GM19438 (cell line): ENCODE results near the gene SIPA1L2.

Source experiments
- ATAC-seq: cut with Tn5 transposase; IDR thresholded peaks from one replicate; pipeline ENCODE4 v1.9.1; 2021; ENCODE audit warnings: low read depth; ENCODE audit not compliant: unreplicated experiment

SIPA1L2 gene, protein sequence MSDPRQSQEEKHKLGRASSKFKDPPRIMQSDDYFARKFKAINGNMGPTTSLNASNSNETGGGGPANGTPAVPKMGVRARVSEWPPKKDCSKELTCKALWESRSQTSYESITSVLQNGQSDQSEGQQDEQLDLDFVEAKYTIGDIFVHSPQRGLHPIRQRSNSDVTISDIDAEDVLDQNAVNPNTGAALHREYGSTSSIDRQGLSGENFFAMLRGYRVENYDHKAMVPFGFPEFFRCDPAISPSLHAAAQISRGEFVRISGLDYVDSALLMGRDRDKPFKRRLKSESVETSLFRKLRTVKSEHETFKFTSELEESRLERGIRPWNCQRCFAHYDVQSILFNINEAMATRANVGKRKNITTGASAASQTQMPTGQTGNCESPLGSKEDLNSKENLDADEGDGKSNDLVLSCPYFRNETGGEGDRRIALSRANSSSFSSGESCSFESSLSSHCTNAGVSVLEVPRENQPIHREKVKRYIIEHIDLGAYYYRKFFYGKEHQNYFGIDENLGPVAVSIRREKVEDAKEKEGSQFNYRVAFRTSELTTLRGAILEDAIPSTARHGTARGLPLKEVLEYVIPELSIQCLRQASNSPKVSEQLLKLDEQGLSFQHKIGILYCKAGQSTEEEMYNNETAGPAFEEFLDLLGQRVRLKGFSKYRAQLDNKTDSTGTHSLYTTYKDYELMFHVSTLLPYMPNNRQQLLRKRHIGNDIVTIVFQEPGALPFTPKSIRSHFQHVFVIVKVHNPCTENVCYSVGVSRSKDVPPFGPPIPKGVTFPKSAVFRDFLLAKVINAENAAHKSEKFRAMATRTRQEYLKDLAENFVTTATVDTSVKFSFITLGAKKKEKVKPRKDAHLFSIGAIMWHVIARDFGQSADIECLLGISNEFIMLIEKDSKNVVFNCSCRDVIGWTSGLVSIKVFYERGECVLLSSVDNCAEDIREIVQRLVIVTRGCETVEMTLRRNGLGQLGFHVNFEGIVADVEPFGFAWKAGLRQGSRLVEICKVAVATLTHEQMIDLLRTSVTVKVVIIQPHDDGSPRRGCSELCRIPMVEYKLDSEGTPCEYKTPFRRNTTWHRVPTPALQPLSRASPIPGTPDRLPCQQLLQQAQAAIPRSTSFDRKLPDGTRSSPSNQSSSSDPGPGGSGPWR (N-terminal part only)

DNA sequence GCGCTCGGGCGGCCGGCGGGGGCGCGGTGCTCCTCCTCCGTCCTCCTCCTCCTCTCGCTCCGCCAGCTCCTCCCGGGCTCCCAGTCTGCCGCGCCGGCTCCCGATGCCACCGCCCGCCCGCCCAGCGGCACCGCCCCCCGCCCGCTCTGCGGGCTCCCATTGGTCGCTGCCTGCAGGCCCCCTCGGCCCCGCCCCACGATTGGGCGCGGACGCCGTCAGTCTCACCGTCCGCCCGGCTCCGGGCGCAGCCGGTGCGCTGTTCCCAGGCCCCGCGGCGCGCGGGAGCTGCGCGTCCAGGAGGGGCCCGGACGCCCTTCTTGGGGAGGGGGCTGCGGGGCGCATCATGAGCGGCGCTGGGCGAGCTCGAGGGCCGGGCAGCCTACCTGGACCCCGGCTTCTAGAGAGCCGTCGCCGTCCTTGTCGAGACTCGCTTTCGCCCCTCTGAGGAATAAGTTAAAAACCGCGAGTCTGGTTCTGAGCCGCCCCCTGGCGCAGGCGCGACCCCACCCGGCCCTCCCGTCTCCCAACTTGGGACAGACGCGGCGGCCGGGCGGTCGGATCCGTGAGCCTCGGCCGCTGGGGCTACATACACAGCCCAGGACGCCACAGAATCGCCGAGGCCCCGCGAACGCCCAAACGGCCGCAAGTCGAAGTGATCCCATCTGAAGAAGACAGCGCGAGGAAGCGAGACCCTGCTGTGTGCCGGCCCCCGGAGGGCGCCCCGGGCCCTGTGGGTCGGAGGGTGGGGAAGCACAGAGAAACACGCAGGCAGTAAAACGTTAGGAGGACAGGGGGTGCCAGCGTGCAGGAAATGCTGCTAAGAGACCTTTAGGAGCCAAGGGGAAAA lies at the start of gene SIPA1L2:
TSS of gene SIPA1L2 (minus strand) at position 87 of the 847 bp plus-strand sequence. CDS start 114,794 bp downstream, outside the sequence.
- ATAC-seq: peak; percentile 95

DNA sequence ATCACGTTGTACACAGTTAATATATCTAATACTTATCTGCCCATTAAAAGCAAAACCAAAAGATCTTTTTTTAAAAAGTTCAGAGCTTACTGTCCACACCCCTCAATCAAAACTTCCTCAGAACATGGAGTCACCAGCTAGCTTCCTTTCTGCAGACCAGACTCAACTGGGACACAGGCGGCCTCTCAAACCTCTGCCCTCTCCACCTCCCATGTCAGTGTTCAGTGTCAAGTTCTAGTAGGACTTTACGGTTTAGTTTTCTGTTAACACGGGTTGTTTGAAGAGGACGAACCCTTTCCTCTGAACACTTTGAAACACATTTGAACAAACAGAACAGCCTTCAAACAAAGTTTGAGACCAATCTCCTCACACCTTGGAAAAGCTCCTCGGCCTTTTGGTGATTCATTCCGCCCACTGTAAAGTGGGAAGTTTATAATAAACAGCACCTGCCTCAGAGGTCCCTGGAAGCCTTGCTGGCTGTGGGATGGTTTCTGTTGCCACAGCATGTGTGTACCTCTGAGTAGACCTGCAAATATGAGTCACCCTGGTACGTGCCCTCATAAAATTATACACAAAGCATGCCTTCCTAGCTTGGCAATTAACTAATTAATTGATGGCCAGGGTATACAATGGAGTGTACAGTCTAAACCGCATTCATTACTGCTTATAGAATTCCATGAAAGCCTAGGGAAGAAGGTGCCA lies 48.4 kb upstream of the SIPA1L2 start:
- no peak for ATAC-seq

DNA sequence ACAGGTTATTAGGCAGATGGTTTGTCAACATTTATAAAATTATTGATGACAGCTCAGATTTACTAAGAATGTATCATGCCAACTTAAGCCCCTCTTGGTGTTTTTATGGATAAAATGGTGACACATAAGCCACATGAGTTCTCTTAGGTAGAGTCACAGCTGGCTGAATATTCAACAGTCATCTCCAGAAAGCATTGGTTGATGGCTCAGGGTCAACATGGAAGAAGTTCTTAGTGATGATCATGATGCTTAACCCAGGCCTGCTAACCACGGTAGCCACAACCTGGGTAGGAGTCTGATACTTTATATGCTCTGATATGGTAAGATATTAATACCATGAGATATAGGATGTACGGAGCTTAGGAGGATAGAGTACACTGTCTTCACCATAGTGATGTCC lies 46.4 kb upstream of the SIPA1L2 start:
- ATAC-seq: no peak

DNA sequence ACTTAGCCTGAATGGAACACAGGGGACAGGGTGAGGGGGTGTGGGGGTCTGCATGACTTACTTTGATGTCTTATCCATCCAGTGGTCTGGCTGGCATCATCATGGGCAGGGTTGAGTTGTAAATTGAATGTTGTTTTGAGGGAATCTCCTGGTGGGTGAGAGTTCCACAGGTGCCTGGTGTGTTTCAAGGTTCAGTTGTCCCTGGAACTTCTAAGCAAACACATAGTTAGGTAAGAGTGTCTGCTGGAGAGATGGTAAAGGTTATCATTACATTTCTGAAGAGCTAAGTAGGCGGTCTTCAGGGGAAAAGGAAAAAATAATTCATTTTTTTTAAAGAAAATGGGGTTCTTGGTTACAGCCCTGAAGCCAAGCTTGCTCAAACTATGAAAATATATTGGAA lies 46.0 kb upstream of the SIPA1L2 start:
- no peak for ATAC-seq

DNA sequence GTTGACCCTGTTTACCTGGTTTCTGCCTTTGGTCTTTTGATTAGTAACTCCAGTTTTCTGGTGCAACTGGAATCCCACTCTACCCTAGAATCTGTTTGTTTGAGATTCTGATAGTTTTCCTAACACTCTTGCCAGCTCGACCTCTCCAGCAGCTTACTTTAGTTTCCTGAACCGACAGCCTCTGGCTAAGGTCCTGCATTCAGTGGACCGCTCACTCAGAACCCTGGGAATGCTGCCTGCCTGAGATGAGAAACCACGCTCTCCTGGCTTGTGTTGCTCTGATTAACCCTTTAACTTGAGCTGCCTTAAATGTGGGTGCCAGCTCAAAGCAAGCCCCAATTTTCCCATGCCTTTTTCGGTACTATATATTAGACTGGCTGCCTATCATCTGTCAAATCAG lies 45.3 kb upstream of the SIPA1L2 start:
- no peak for ATAC-seq

DNA sequence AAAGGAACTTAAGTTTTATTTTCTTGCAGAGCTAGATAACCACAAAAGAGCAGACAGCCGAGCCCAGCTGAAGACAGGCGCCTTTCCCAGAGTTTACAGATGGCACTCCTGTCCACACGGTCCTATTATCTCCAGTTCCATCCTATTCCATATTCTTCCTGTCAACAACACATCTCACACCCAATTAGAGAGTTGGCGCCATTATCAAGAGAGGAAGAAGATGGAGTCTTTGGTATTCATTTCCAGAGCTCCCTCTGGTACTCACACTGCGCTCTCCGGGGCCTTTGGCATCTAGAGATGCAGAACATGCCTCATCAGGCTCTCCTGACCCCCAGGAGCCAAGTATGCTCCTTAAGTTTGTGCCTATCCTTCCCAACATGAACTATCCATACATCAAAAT lies 43.3 kb upstream of the SIPA1L2 start:
- ATAC-seq: no peak

DNA sequence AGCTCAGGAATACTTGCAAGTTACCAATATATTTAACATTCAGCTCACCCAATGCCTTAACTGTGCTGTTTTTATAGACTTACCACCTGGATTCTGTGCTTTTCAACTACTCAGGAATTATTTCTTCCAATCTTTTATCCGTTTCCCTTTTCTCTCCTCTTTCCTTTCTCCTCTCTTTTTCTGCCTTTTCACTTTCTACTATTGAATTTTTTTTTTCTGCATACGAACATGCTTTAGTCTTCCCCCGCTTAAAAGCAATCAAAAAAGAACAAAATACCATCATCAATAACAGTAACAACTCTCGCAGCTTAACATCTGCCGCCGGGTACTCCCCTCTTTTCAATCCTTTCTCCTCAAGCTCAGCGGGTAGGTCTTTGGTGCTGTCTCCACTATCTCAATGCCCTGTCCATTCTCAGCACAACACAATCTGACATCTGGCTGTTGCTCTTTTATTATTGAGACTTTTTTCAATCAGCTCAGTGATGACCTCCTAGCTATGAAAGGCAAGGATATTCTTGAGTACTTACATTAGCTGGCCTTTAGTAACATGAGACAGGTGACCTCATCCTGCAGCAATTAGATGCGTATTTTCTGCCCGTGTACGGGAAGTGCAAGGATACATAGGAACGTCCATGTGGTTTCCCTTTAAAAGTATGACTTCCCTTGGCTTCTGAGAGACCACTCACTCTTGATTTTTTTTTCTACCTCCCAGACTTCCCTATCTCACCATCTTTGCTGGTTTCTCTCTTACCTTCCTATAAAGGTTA lies 40.2 kb upstream of the SIPA1L2 start:
- no peak for ATAC-seq

DNA sequence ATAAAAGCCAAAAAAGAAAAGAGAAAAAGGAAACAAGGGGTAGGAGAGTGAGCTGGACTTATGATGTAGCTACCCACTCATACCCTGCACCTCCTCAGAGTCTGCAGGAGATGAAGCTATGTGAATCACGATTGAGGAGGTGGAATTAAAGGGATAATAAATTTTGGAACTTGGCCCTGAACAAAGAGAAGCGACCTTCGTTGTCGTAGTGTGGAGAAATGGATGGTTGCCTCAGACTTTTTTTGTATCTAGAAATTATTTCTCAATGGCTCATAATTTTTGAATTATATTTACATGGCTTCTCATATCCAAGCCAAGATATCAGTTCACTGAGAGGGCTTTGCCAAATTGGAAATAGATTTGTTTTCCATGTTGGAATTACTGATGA lies 37.8 kb upstream of the SIPA1L2 start:
- ATAC-seq: no peak

DNA sequence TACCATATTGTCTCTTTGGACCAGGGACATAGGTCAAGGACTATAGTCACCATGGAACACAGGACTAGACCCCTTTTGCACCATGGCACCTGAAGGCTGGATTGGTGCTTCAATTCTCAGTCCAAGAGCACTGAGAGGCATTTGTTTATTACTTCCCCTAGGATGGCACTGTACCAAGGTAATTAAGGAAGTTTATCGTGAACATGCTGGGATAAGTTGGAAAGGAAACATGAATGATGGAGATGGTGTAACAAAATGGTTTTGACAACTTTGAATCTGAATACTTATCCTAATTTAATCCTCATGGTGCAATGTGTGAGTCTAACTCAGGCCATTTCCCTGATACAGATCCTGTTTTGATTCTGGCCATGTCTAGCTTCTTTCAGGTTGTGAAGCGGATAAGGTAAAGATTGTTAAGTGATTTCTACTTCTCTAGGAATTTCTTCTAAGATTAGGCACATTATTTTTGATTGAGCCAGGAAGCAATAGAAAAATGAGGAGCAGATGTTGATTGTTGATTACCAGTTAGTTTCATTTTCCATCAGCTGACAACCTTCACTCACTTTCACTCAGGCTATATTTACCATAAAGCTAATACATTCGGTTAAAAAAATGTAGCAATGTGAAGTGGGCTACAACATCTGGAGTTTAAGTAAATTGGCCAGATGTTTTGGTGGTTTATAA lies 37.3 kb upstream of the SIPA1L2 start:
- no peak for ATAC-seq

DNA sequence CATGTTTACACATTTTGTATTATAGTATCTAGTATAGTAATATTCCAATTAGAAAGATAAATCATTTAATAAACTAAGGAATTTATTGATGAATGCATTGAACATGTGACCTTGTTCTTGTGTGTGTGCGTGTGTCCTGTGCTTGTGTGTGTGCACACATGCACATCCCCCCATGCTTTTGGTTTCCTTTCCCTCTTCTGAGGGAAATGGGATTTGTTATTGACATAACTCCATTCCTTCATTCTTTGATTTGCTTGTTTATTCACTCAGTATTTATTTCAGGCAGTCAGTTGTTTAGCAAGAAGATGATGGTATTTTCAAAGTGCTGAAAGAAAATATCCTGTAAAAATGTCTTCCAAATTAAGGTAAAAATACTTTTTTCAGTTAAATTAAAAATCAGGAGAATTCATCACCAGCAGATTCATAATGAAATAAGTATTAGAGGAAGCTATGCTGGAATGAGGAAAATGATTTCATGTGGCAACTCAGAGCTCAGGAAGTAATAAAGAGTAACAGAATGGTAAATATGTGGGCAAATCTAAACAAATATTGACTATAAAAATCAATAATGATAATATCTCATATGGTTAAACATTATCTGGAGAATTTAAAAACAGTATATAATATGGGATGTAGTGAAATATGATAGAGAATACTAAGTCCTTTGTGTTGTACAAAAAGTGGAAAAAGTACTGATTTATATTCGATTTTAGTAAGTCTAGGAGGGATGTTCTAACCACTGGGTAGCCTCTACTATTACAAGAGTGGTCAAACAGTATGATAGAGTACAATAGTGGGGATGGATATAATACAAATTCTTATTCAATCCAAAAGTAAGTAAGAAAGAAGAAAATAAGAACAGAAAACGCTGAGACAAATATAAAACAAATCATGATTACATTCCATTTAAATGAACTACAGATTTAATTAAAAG lies 35.2 kb upstream of the SIPA1L2 start:
- ATAC-seq: no peak

DNA sequence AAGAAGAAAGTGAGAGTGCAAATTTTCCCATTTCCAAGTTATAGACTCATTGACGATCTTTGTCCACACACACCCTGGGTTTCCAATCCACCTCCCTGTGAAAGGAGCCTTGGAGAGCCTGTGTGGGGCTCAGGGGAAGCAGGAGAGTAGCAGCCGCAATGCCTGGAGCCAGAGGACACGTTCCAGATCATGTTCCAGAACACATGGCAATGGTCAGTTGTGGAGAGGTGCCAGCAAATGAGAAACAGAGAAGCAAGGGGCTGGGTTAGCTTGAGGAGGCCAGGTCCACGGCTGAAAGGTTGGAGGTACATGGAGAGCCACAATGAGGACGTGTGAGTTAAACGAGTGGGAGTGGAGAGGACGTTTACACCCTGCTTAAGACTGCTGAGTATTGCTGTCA lies 33.0 kb upstream of the SIPA1L2 start:
- ATAC-seq: no peak

DNA sequence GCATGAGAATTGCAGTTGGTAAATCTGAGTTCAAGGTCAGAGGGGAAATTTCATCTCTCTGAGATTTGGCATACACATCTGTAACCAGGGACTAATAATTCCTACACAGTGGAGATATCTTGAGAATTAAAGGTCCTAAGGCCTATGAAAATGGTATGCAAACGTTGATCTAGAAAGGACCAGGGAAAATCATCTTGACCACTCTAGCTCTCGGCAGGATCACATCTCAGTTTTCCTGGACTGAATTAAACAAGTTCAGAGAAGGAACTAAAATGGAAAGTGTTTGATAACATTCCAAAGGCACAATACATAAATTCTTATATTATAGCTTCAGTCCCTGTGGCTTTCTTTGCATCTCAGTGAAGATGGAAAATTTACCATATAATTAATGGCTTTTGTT lies 28.5 kb upstream of the SIPA1L2 start:
- ATAC-seq: no peak

DNA sequence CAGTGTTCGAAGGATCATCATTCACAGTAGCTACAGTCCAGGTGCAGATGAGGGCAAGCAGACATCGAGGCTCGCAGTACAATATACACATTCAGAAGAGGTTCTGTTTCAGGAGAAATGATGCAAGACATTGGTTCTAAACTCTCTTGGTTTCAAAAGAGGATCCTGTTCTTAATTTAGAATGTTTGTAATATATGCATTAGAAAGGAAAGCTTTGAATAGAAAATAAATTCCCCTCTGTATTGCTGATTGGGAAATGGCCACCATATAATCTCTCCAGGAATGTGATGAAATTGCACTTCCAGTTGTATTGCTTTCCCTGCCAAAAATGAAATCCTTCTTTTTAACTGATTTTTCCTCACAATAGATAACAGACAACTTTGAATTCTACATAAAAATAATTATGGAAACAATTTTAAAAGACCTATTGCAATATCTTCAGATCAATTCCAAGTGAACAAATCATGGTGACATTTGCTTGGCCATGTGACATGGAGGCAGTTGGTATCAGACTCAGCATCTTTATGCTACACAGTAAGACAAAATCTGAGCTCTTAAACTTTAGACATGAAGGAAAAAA lies 27.6 kb upstream of the SIPA1L2 start:
- no peak for ATAC-seq

DNA sequence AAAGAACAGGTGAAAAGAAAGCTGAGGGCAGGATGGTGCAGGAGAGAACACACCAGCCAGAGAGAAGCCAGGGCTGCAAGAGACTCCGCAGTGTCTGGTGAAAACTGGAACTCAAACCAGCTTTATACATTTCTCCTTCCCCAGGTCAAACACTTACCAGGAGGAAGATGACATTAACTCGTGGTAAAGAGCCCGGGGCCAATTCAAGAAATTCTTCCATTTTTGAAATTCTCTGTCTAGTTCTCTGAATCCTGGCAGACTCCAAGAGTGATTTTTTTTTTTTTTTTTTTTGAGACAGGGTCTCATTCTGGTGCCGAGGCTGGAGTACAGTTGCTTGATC lies 25.8 kb upstream of the SIPA1L2 start:
- ATAC-seq: no peak

DNA sequence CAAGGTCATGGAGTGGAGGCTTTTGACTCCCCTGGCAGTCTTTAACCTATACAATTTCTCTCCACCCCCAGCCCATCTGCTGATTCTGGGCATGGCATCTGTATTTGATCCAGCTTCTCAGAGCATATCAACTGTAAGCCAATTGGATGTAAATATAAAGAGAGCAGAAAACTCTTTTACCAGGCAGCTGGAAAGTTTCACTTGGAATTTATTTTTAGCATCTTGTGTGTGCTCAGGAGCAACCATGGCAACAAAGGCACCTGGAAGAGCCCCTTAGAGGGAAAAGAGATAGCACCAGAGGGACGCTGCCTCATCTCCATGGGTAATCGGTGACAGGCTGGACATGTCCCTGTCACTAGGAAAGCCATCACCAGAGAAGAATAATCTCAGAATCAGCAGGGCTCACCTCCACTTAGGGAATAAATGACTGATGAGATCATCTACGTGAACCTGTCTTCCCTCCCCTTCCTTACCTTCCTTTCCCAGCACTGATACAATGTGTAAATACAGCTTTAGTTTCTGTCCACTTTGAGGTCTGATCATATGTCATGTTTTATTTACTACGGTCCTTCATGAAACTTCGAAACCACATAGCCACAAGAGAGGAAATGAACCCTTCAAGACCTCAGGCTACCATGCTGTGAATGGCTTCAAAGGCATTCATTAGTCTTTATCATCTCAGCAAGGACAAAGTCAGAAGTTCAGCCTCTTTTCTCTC lies 25.3 kb upstream of the SIPA1L2 start:
- peak; percentile 85 for ATAC-seq

DNA sequence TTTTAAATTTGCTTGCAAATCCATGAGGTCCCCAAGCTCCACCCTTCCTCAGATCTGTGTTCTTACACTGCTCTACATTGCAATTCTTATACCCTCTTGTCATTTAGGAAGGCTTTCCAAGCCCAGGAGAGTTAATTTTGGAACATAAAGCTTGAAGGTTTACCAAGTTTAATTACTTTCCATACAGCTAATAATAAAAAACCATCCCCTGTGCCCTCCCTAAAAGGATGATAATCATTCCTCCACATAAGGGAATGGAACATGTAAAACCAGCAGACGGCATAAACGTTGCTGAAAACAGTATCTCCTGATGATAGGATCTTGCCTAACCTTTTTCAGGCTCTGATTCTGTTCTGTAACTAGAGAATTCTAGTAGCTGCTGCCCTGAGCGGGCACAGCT lies 23.9 kb upstream of the SIPA1L2 start:
- no peak for ATAC-seq
